8988T (cell line): ENCODE results near the gene SERPINB1.

Experiments
- DNase-seq: peaks from one replicate; pipeline ENCODE4 v3.0.0; 2011

Gene SERPINB1

DNA sequence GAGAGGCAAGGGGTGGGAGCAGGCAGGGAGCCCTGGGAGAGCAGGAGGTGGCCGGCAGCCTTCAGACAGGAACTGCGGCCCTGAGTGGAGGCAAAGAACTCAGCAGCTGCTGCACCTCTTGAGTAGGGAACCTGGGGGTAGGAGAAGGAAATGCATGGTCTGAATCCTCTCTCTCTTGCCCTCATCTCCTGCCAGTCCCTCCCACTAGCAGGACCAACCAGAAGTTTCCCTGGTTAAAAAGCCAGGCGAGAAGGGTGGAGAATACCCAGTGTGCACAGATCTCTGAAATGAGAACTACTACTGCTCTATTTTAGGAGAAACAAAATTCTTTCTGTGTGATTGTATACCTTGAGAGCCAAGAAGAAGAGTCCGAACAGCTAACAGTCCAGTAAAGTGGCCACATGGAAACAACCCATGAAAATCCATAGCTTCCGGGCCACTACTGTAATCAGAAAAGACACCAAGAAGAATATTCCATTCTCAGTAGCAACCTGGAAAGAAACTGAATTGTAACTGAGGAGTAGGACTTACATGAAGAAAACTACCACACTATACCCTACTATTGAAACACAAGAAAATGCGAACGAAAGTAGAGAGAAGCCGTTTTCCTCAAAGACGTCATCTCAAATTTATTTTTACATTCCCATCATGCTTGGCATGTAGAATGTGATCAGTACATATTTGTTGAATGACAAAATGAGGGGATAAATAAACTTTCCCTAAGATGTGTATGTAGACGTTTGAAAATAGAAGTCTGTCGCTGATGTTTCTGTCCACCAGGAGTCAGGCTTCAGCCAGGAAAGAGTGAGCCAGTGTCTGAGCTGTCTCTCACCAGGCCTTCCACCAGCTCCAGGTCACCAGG lies 50.8 kb downstream of the SERPINB1 start:
- DNase-seq = peak; percentile 86

DNA sequence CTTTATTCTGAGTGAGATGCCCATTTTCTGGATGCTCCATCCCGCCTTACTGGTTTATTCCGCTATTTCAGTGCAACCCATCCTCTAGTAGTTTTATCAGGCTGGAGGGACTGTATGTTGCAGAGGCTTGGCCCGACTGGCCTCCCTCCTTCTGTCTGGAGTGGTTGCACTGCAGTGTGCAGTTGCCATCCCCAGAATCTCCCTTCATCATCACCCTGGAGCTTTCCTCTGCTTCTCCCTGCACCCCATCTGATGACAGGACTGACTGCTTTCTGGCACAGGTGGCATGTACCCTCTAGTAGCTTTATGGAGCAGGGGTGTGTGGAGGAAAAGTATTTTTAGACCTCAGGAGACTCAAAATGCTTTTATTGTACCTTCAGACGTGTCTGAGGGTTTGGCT lies 55.4 kb downstream of the SERPINB1 start:
- no peak for DNase-seq

DNA sequence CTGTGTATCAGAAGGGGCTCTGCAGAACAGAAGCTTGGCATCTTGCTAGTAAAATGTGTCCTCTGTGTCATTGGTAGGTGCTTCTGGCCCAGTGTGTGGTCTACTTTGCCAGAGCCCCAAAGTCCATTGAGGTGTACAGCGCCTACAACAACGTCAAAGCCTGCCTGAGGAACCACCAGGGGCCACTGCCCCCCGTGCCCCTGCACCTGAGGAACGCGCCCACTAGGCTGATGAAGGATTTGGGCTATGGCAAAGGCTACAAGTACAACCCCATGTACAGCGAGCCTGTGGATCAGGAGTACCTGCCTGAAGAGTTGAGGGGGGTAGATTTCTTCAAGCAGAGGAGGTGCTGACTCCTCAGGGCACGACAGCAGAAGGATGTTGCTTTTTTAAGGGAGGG lies 56.7 kb downstream of the SERPINB1 start:
- DNase-seq = no peak

DNA sequence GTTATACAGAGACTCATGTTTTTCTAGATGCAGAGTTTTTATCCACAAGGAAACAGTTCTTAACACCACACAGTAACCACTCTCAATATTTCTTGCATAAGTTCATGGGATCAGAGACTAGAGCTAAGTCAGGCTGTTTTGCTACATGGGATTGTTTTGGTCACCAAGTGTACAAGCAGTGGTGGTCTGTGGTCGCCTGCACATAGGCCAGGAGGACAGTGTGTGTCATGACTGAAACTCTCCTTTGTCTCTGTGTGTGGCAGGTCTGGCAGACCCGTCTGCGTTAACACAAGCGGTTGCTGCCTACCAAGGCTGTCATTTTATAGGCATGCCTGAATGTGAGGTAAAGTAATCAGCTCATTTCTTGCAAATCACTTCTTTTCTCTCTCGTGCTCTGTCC lies 57.6 kb downstream of the SERPINB1 start:
- DNase-seq = no peak

DNA sequence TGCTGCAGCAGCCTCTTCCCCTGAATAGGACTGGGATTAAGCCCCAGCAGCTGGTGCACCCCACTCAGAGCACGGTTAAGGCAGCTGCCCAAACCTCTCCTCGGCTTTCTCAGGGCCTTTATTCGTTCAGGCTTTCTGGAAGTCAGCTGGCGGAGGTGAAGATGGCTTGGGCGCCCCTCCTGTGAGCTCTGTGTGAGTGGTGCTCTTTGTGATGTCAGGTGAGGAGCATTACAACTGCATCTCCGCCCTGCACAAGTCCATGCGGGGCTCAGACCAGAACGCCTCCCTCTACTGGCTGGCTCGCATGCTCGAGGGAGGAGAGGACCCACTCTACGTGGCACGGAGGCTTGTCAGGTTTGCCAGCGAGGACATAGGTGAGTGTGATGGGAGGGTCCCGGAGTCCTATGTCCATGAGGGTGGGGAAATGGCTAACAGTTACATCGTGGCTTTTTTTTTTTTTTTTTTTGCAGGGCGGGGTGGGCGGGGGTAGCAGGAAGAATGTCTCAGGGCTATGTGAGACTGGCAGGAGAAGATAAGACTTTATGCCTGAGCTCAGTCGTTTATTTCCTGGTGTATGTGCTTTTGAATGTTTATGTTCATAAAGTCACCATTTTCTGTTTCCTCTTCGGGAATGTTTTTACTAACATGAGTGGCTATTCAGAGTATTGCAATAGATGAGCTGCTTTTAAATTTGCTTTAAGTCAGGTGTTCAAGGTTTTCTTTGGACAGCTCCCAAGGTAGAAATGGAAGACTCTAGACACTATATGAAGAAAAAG lies 58.3 kb downstream of the SERPINB1 start:
- DNase-seq = no peak

DNA sequence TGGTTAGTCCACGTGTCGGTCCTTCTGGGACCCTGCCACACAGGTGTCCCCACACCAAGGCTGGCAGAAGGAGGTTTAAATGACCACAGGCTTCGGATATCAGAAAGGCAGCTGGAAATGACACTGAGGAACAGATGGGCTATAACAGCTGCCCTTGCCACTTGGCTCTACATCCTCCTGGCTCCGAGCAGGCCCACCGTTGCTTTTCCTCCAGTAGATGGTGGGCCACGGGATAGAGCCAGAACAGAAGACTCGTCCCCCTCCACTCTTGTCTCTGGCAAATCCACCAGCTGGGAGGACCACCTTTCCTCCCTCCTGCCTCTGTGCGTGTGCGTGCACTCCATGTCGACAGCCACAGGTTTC lies 58.9 kb downstream of the SERPINB1 start:
- DNase-seq = no peak

DNA sequence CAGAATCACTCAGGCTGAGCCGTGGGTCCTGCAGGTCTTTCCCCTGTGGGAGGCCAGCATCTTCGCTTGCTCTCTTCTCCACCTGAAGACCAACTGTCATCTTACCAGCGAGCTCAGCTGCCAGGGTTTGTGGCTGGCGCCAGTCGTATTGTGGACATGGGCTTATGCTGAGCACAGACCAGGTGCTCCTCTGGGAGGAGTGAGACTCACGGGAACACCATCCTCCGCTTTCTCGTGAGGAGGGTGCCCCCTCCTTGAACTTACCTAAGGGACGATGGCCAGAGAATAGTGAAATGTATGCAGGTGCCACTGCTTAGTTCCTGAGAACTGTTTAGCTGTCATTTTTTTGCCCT lies 59.3 kb downstream of the SERPINB1 start:
- DNase-seq = no peak
